ENCODE data around the gene TPST1. TPM values are rescaled to one million over a fixed set of nuclear protein-coding genes. Genes with fewer than 3 reads are reported as not detected.
"Not testable (repeated sequence)": the region's sequence is repeated elsewhere in the genome, so short reads cannot be mapped to it uniquely, and the experiment has no call there.

Gene TPST1
- 1 to 10 TPM; 1.4 to 3.7 (median 3.0) TPM for total RNA-seq

GRCh38 chr7:66204822-66205740, at the start of gene TPST1:
Gene TPST1, plus strand, starts transcription at chr7:66205334. Its CDS starts 35,092 bp downstream, at chr7:66240426.
- no peaks in the 10 kb centered on the region for H3K36me3 ChIP-seq
- no peaks in the 10 kb centered on the region for H3K9me3 ChIP-seq
- peak within 1 kb of the TSS; percentile 20 to 74 (median 65) for H3K27ac ChIP-seq
- DNase-seq (peak; percentile 51 to 55), ATAC-seq (peak; percentile 78 to 87)
- H3K4me3 ChIP-seq, result peak within 1 kb of the TSS; percentile 64 to 70 (median 70)
- H3K27me3 ChIP-seq, result peaks cover 19 to 23% (median 22%) of the 10 kb centered on the region in 3 donors
- H3K4me1 ChIP-seq, result no peaks in the 10 kb centered on the region
- in situ Hi-C loops (cut with MboI; ENCODE audit: low sequenced_read_pairs in 4 of 4) (no loop called here), intact Hi-C loops (cut with DNase I; ENCODE audit: low total_unique reads) (no loop called here)
- TF ChIP-seq CTCF (IDR thresholded peaks at IDR 0.05 in 4 of 5, conservative IDR thresholded peaks at IDR 0.05 in 1 of 5) (peak in 4 of 5 experiments; percentile 31 to 51 (median 40)), POLR2A (IDR thresholded peaks at IDR 0.05) (peak; percentile 70 to 81)

GRCh38 chr7:66156035-66156434, 49.1 kb upstream of the TPST1 start:
- H3K4me3 ChIP-seq; DNase-seq; ATAC-seq; in situ Hi-C loops (cut with MboI; ENCODE audit: low sequenced_read_pairs in 4 of 4); H3K9me3 ChIP-seq; H3K27me3 ChIP-seq; H3K27ac ChIP-seq; H3K4me1 ChIP-seq; intact Hi-C loops (cut with DNase I; ENCODE audit: low total_unique reads): not testable (repeated sequence)
- peaks cover 2 to 56% of the 10 kb centered on the region in 2 donors for H3K36me3 ChIP-seq

GRCh38 chr7:66157060-66157459, 48.1 kb upstream of the TPST1 start:
- Histone ChIP-seq H3K4me1 (peaks cover 5 to 6% of the 10 kb centered on the region in 2 donors), H3K36me3 (peaks cover 2 to 53% of the 10 kb centered on the region in 2 donors), H3K27me3 (no peaks in the 10 kb centered on the region), H3K9me3 (no peaks in the 10 kb centered on the region), H3K27ac (no peak overlapping the region), H3K4me3 (no peak overlapping the region)
- in situ Hi-C loops (cut with MboI; ENCODE audit: low sequenced_read_pairs in 4 of 4), result no loop called here
- no peak for DNase-seq
- intact Hi-C loops (cut with DNase I; ENCODE audit: low total_unique reads), result no loop called here
- TF ChIP-seq POLR2A (IDR thresholded peaks at IDR 0.05) (no peak), CTCF (IDR thresholded peaks at IDR 0.05 in 4 of 5, conservative IDR thresholded peaks at IDR 0.05 in 1 of 5) (no peak)
- ATAC-seq, result no peak

GRCh38 chr7:66162622-66163021, 42.5 kb upstream of the TPST1 start:
- in situ Hi-C loops (cut with MboI; ENCODE audit: low sequenced_read_pairs in 4 of 4), result no loop called here
- TF ChIP-seq CTCF (IDR thresholded peaks at IDR 0.05 in 4 of 5, conservative IDR thresholded peaks at IDR 0.05 in 1 of 5) (no peak), POLR2A (IDR thresholded peaks at IDR 0.05) (no peak)
- Histone ChIP-seq H3K27me3 (no peaks in the 10 kb centered on the region), H3K36me3 (peaks cover 0 to 12% of the 10 kb centered on the region in 2 donors), H3K4me3 (no peak overlapping the region), H3K9me3 (no peaks in the 10 kb centered on the region), H3K4me1 (no peaks in the 10 kb centered on the region), H3K27ac (no peak overlapping the region)
- DNase-seq (no peak), ATAC-seq (peak in 1 of 2 donors; percentile 54)
- intact Hi-C loops (cut with DNase I; ENCODE audit: low total_unique reads), result no loop called here

- H3K27me3 ChIP-seq, result no peaks in the 10 kb centered on the region
- H3K27ac ChIP-seq, result no peak overlapping the region
- no peak overlapping the region for H3K4me3 ChIP-seq
- peak in 1 of 2 donors; percentile 50 for DNase-seq
- H3K36me3 ChIP-seq, result peaks cover 0 to 6% of the 10 kb centered on the region in 2 donors
- TF ChIP-seq CTCF (IDR thresholded peaks at IDR 0.05 in 4 of 5, conservative IDR thresholded peaks at IDR 0.05 in 1 of 5) (no peak), POLR2A (IDR thresholded peaks at IDR 0.05) (no peak)
- H3K4me1 ChIP-seq, result no peaks in the 10 kb centered on the region
- in situ Hi-C loops (cut with MboI; ENCODE audit: low sequenced_read_pairs in 4 of 4), result no loop called here
- no peaks in the 10 kb centered on the region for H3K9me3 ChIP-seq
- peak; percentile 45 to 78 for ATAC-seq
- intact Hi-C loops (cut with DNase I; ENCODE audit: low total_unique reads), result no loop called here
Measured at GRCh38 chr7:66163186-66163610, 41.9 kb upstream of the TPST1 start.
